Measurements from ENCODE around the gene MTNR1B. TPM values are rescaled to one million over a fixed set of nuclear protein-coding genes. Genes with fewer than 3 reads are reported as not detected.

The MTNR1B gene
- total RNA-seq, 1 donor from 2014 or later, result not detected

DNA sequence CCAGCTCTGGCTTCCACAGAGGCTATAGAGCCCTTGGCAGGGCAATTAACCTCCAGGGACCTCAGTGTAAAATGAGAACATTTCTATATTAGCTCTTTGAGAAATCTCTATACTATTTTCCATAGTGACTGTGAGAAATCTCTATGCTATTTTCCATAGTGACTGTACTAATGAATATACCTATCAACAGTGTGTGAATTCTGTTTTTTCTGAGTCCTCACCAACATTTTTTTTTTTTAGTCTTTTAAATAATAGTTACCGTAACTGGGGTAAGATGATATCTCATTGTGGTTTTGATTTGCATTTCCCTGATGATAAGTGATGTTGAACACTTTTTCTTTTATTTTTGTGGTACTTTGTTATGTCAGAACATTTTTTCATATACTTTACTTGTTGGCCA lies 7.0 kb upstream of the MTNR1B start:
- Mint-ChIP-seq H3K36me3 (ENCODE audit: low read depth) (no peaks in the 10 kb centered on the region), H3K9me3 (no peaks in the 10 kb centered on the region), H3K4me3 (ENCODE audit: low read depth) (no peak overlapping the region), H3K27ac (no peak overlapping the region), H3K4me1 (ENCODE audit: low read depth) (peaks cover 4% of the 10 kb centered on the region), H3K27me3 (ENCODE audit: low read depth) (peaks cover 7% of the 10 kb centered on the region)
- intact Hi-C loops (cut with micrococcal nuclease), result no loop called here
- no peak for DNase-seq (ENCODE audit: low spot score)

DNA sequence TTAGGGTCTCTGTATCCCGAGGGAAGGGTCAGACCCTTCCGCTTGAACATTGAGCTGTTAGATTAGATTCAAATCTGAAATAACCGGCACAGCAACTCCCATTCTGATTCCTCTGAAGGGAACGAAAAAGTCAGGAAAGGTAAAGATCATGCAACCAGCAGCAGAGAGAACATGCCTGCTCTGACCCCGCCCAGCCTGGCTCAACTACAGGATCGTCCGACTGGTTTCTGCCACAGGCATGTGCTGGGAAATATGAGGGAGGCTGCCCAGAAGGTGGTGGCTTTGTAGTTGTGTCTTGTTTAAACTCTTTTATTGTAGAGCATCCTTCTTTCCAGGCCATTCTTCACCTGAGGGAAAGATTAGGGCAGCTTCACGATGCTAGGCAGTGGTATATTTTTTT lies 5.0 kb upstream of the MTNR1B start:
- Mint-ChIP-seq H3K4me3 (ENCODE audit: low read depth) (no peak overlapping the region), H3K27ac (no peak overlapping the region), H3K4me1 (ENCODE audit: low read depth) (peaks cover 5% of the 10 kb centered on the region), H3K27me3 (ENCODE audit: low read depth) (peaks cover 15% of the 10 kb centered on the region), H3K9me3 (no peaks in the 10 kb centered on the region), H3K36me3 (ENCODE audit: low read depth) (no peaks in the 10 kb centered on the region)
- intact Hi-C loops (cut with micrococcal nuclease), result no loop called here
- no peak for DNase-seq (ENCODE audit: low spot score)

GRCh38 chr11:92965196-92965595 lies 4.3 kb upstream of the MTNR1B start:
- H3K27me3 Mint-ChIP-seq (ENCODE audit: low read depth), result peaks cover 19% of the 10 kb centered on the region
- intact Hi-C loops (cut with micrococcal nuclease), result no loop called here
- DNase-seq (ENCODE audit: low spot score), result no peak

GRCh38 chr11:92967178-92967577 lies 2.3 kb upstream of the MTNR1B start:
- intact Hi-C loops (cut with micrococcal nuclease), result no loop called here
- H3K27me3 Mint-ChIP-seq (ENCODE audit: low read depth), result peaks cover 20% of the 10 kb centered on the region
- DNase-seq (ENCODE audit: low spot score), result no peak
- no peaks in the 10 kb centered on the region for H3K9me3 Mint-ChIP-seq
- no peak overlapping the region for H3K4me3 Mint-ChIP-seq (ENCODE audit: low read depth)
- peaks cover 5% of the 10 kb centered on the region for H3K4me1 Mint-ChIP-seq (ENCODE audit: low read depth)
- H3K36me3 Mint-ChIP-seq (ENCODE audit: low read depth), result no peaks in the 10 kb centered on the region
- no peak overlapping the region for H3K27ac Mint-ChIP-seq

More at GRCh38 chr11:92965196-92965595, 4.3 kb upstream of the MTNR1B start:
- H3K27ac Mint-ChIP-seq, result no peak overlapping the region
- H3K9me3 Mint-ChIP-seq, result no peaks in the 10 kb centered on the region
- no peaks in the 10 kb centered on the region for H3K36me3 Mint-ChIP-seq (ENCODE audit: low read depth)
- H3K4me1 Mint-ChIP-seq (ENCODE audit: low read depth), result peaks cover 5% of the 10 kb centered on the region
- H3K4me3 Mint-ChIP-seq (ENCODE audit: low read depth), result no peak overlapping the region

DNA sequence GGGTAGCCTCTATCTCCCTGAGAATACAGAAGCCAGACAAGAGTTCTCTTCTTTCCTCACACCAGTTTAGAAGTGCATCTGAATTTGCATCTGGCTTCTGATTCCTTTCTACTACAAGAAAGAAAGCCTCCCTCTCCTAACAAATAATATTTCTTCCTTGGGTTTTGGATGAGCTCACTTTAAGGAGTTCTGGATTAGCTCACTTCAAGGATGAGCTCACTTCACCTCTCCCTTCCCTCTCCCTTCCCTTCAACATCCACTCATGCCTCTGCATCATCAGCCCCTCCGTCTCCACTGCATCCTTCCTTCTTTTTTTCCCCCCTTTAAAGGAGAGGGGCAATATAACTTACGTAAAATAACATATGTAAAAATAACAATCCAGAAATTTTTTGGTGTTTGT lies 1.6 kb upstream of the MTNR1B start:
- DNase-seq (ENCODE audit: low spot score), result no peak
- intact Hi-C loops (cut with micrococcal nuclease), result no loop called here
- Mint-ChIP-seq H3K27me3 (ENCODE audit: low read depth) (peaks cover 20% of the 10 kb centered on the region), H3K27ac (no peak overlapping the region), H3K4me1 (ENCODE audit: low read depth) (peaks cover 5% of the 10 kb centered on the region), H3K4me3 (ENCODE audit: low read depth) (no peak overlapping the region), H3K9me3 (no peaks in the 10 kb centered on the region), H3K36me3 (ENCODE audit: low read depth) (no peaks in the 10 kb centered on the region)

- Mint-ChIP-seq H3K36me3 (ENCODE audit: low read depth) (no peaks in the 10 kb centered on the region), H3K4me3 (ENCODE audit: low read depth) (no peak overlapping the region), H3K4me1 (ENCODE audit: low read depth) (peaks cover 5% of the 10 kb centered on the region), H3K9me3 (no peaks in the 10 kb centered on the region), H3K27me3 (ENCODE audit: low read depth) (peaks cover 20% of the 10 kb centered on the region), H3K27ac (no peak overlapping the region)
- intact Hi-C loops (cut with micrococcal nuclease), result no loop called here
- no peak for DNase-seq (ENCODE audit: low spot score)
These were observed 188 bp upstream of the MTNR1B start for GRCh38 chr11:92969293-92969633.

- Mint-ChIP-seq H3K9me3 (no peaks in the 10 kb centered on the region), H3K27me3 (ENCODE audit: low read depth) (peaks cover 17% of the 10 kb centered on the region), H3K27ac (no peak overlapping the region), H3K36me3 (ENCODE audit: low read depth) (no peaks in the 10 kb centered on the region), H3K4me3 (ENCODE audit: low read depth) (no peak overlapping the region), H3K4me1 (ENCODE audit: low read depth) (peaks cover 3% of the 10 kb centered on the region)
- DNase-seq (ENCODE audit: low spot score), result no peak
- intact Hi-C loops (cut with micrococcal nuclease), result no loop called here
These were observed 2.8 kb downstream of the MTNR1B start for GRCh38 chr11:92972248-92972647.

GRCh38 chr11:92975285-92975684 lies 5.8 kb downstream of the MTNR1B start:
- no peak overlapping the region for H3K27ac Mint-ChIP-seq
- no peak for DNase-seq (ENCODE audit: low spot score)
- H3K36me3 Mint-ChIP-seq (ENCODE audit: low read depth), result no peaks in the 10 kb centered on the region
- H3K27me3 Mint-ChIP-seq (ENCODE audit: low read depth), result peaks cover 3% of the 10 kb centered on the region
- H3K9me3 Mint-ChIP-seq, result no peaks in the 10 kb centered on the region
- H3K4me3 Mint-ChIP-seq (ENCODE audit: low read depth), result no peak overlapping the region
- intact Hi-C loops (cut with micrococcal nuclease), result no loop called here
- H3K4me1 Mint-ChIP-seq (ENCODE audit: low read depth), result no peaks in the 10 kb centered on the region

GRCh38 chr11:92976681-92977080 lies 7.2 kb downstream of the MTNR1B start:
- Mint-ChIP-seq H3K4me3 (ENCODE audit: low read depth) (no peak overlapping the region), H3K27me3 (ENCODE audit: low read depth) (no peaks in the 10 kb centered on the region), H3K4me1 (ENCODE audit: low read depth) (no peaks in the 10 kb centered on the region), H3K27ac (no peak overlapping the region), H3K36me3 (ENCODE audit: low read depth) (no peaks in the 10 kb centered on the region), H3K9me3 (no peaks in the 10 kb centered on the region)
- intact Hi-C loops (cut with micrococcal nuclease), result no loop called here
- DNase-seq (ENCODE audit: low spot score), result no peak

GRCh38 chr11:92977401-92977800 lies 8.0 kb downstream of the MTNR1B start:
- Mint-ChIP-seq H3K27me3 (ENCODE audit: low read depth) (no peaks in the 10 kb centered on the region), H3K27ac (no peak overlapping the region), H3K4me3 (ENCODE audit: low read depth) (no peak overlapping the region), H3K4me1 (ENCODE audit: low read depth) (no peaks in the 10 kb centered on the region), H3K9me3 (no peaks in the 10 kb centered on the region), H3K36me3 (ENCODE audit: low read depth) (no peaks in the 10 kb centered on the region)
- DNase-seq (ENCODE audit: low spot score), result no peak
- intact Hi-C loops (cut with micrococcal nuclease), result no loop called here

DNA sequence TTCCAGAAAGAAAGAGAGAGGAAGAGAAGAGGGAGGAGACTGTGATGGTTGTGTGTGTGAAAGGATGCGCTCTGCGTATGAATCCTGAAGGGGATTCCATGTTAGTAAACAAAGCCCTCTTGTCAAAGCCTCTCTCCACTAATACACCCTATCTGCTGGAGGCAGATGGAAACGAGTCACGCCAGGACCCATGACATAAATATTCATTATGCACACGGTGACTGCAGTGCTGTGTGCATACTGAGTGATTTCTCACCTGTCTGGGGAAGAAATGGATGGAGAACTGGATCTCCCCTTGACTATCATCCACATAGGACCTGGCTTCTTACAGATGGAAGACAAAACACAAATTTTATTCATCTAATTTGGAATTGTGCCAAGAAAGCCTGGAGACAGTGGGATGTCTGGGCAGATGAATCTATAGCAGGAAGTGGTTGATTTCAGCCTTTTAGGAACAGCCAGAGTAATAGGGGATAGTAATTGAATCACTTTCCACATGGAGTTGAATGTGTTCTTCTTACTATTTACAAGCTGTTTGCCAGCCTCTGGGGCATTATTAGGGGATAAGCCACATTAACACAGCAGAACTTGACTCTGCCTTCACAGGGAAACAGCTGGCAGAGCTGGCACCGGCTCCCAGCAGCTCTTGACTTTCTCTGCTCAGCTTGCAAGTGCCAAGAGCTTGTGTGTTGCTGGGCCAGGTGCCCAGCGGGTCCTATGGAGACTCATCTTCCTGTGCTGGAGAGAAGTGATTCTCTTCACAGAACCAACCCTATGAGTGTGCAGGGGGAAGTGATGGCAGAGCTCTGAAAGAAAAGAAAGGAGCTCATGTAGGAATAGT lies 9.0 kb downstream of the MTNR1B start:
- H3K36me3 Mint-ChIP-seq (ENCODE audit: low read depth), result no peaks in the 10 kb centered on the region
- no peak for DNase-seq (ENCODE audit: low spot score)
- intact Hi-C loops (cut with micrococcal nuclease), result no loop called here
- no peaks in the 10 kb centered on the region for H3K4me1 Mint-ChIP-seq (ENCODE audit: low read depth)
- no peaks in the 10 kb centered on the region for H3K27me3 Mint-ChIP-seq (ENCODE audit: low read depth)
- H3K9me3 Mint-ChIP-seq, result no peaks in the 10 kb centered on the region
- H3K27ac Mint-ChIP-seq, result no peak overlapping the region
- no peak overlapping the region for H3K4me3 Mint-ChIP-seq (ENCODE audit: low read depth)

- H3K4me1 Mint-ChIP-seq (ENCODE audit: low read depth), result no peaks in the 10 kb centered on the region
- H3K36me3 Mint-ChIP-seq (ENCODE audit: low read depth), result no peaks in the 10 kb centered on the region
- intact Hi-C loops (cut with micrococcal nuclease), result no loop called here
- no peaks in the 10 kb centered on the region for H3K9me3 Mint-ChIP-seq
- no peaks in the 10 kb centered on the region for H3K27me3 Mint-ChIP-seq (ENCODE audit: low read depth)
- H3K4me3 Mint-ChIP-seq (ENCODE audit: low read depth), result no peak overlapping the region
- no peak for DNase-seq (ENCODE audit: low spot score)
- H3K27ac Mint-ChIP-seq, result no peak overlapping the region
These were observed 9.7 kb downstream of the MTNR1B start for GRCh38 chr11:92979176-92979575.

DNA sequence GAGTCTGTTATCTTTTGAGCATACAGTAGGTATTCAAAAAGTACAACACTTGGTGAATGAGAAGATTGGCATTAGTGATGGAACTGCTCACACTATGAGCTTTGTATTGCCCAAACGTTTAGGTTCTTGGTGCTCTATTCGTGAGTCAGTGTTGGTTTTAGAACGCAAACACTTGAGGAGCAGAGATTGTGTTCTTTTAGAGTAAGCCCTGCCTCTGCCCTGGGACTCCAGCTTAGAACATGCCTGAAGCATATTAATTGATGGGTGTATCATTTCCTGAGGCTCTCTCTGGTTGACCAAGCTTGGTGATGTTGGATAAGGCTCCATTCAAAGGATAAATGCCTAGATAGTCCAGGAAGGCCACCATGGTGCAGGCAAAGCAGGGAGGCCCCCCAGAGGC lies 10.9 kb downstream of the MTNR1B start:
- Mint-ChIP-seq H3K27me3 (ENCODE audit: low read depth) (no peaks in the 10 kb centered on the region), H3K27ac (no peak overlapping the region), H3K4me3 (ENCODE audit: low read depth) (no peak overlapping the region), H3K36me3 (ENCODE audit: low read depth) (no peaks in the 10 kb centered on the region), H3K4me1 (ENCODE audit: low read depth) (no peaks in the 10 kb centered on the region), H3K9me3 (no peaks in the 10 kb centered on the region)
- intact Hi-C loops (cut with micrococcal nuclease), result no loop called here
- DNase-seq (ENCODE audit: low spot score), result no peak

Data from activated T-helper 2 cell treated with anti-CD3 and anti-CD28 coated beads, Interferon-gamma antibody, Interleukin-2, Interleukin-4, amounts not matched to agents 10 μg/mL and 5 μg/mL and 100 μg/mL, durations not matched to agents 14 hours and 24 hours and 36 hours (primary cell).